GM18508 (cell line): Measurements from ENCODE around the gene CREBRF.
"Not testable (repeated sequence)": the region's sequence is repeated elsewhere in the genome, so short reads cannot be mapped to it uniquely, and the experiment has no call there.

Experiments
- ATAC-seq: cut with Tn5 transposase; IDR thresholded peaks from one replicate; pipeline ENCODE4 v1.9.1; 2021; ENCODE audit warnings: moderate number of reproducible peaks; ENCODE audit not compliant: insufficient read depth, unreplicated experiment

Gene CREBRF

DNA sequence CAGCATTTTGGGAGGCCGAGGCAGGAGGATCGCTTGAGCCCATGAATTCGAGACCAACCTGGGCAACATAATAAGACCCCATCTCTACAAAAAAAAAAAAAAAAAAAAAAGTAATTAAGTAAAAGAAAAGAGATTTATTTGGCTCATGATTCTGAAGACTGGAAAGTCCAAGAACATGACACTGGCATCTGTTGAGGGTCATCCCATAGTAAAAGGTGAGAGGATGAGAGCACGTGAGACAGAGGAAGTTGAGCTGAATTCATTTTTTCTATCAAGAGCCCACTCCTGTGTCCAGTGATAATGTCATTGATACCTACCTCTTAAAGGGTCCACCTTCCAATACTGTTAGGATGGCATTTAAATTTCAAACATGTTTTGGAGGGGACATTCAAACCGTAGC lies 19.8 kb downstream of the CREBRF start:
- no peak for ATAC-seq

DNA sequence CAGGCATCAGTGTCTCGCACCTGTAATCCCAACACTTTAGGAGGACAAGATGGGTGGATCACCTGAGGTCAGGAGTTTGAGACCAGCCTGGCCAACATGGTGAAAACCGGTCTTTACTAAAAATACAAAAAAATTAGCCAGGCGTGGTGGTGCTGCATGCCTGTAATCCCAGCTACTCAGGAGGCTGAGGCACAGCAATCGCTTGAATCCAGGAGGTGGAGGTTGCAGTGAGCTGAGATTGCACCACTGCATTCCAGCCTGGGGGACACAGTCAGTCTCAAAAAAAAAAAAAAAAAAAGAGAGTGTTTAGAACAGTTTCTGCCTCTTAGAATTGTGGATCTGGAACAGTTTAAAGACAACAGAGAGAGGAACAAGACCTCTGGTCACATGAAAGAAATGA lies 20.3 kb downstream of the CREBRF start:
- not testable (repeated sequence) for ATAC-seq

DNA sequence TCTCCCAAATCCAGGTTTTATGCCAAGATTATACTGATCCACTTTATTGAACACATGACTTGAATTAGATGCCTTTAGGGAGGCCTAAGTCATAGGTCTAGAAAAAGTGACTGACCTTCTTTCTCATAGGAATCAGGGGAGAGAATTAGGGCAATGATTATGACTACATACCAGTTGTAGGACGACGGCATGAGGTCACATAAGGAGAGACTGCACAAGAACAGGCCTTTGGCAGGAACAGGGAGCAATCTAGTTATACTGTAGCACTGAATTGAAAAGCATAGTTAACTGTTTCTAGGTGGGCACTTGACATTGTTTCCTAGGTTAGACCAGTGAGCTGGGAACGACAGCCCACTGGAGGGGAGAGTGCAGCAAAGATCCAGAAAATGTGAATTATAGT lies 22.7 kb downstream of the CREBRF start:
- no peak for ATAC-seq

DNA sequence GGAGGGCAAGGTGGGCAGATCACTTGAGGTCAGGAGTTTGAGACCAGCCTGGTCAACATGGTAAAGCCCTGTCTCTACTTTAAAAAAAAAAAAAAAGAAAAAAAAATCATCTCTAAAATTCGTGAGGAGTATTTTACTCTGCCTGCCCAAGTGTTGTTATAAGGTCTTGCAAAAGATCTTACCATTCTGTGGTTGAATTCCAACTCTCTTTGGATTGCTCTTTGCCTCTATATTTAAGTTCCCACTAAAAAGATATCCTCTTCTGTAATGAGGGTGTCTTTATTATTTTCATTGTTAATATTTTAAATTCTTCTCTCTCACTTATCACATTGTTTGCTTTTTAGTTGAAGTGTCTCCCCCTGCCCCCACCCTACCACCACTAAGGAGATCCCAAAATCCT lies 33.4 kb downstream of the CREBRF start:
- ATAC-seq: no peak

DNA sequence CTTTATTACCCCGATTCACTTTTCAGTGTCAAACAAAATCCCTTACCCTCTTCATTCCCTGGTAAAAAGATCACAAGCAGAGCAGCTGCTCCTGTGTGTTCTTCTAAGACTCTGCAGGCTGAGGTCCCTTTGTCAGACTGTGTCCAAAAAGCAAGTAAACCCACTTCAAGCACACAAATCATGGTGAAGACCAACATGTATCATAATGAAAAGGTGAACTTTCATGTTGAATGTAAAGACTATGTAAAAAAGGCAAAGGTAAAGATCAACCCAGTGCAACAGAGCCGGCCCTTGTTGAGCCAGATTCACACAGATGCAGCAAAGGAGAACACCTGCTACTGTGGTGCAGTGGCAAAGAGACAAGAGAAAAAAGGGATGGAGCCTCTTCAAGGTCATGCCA lies 34.5 kb downstream of the CREBRF start:
- no peak for ATAC-seq

DNA sequence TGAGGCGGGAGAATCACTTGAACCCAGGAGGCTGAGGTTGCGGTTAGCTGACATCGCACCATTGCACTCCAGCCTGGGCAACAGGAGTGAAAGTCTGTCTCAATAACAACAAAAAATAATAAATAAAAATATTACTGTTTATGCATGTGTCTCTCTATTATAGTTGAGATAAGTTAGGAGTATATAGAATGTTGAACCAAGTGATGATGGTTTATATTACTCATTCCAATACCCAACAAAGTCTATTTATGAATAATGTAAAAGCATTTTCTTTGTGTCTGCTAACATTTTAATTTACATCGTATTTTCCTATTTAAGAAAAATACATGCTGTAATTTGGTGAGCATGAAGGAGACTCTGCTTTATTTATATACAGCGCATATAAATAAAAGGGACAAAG lies 35.8 kb downstream of the CREBRF start:
- ATAC-seq: no peak

DNA sequence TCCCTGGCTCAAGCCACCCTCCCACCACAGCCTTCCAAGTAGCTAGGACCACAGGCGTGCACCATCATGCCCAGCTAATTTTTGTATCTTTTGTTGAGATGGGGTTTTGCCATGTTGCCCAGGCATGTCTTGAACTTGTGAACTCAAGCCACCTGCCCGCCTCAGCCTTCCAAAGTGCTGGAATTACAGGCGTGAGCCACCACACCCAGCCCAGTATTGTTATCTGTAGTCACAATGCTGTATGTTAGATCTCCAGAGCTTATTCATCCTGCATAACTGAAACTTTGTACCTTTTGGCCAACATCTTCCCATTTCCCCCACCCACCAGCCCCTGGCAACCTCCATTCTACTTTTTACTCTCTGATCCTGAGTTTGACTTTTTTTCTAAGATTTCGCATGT lies 37.5 kb downstream of the CREBRF start:
- no peak for ATAC-seq

DNA sequence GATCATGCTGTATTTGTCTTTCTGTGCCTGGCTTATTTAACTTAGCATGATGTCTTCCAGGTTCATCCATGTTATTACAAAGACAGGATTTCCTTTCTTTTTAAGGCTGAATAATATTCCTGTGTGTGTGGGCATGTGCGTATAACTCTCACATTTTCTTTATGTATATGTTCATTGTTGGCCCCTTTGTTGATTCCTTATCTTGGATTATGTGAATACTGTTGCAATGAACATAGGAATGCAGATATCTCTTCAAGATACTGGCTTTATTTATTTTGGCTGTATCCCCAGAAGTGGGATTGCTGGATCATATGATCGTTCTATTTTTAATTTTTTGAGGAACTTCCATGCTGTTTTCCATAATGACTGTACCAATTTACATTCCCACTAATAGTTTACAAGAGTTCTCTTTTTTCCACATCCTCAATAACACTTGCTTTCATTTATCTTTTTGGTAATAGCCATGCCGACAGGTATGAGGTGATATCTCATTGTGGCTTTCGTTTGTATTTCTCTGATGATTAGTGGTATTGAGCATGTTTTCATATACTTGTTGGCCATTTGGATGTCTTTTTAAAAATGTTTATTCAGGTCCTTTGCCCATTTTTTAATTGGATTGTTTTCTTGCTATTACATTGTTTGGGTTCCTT lies 38.0 kb downstream of the CREBRF start:
- ATAC-seq: no peak

DNA sequence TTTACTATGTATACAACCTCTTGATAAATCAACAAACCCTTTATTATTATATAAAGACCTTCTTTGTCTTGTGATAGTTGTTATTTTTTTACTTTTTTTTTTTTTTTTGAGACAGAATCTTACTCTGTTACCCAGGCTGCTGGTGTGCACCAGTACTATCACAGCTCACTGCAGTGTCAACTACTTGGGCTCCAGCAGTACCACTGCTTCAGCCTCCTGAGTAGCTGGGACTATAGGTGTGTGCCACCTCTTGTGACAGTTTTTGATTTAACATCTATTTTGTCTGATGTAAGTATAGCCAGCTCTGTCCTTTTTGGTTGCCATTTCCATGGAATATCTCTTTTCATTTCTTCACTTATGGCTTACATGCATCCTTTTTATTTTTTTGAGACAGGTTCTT lies 42.6 kb downstream of the CREBRF start:
- ATAC-seq: no peak

DNA sequence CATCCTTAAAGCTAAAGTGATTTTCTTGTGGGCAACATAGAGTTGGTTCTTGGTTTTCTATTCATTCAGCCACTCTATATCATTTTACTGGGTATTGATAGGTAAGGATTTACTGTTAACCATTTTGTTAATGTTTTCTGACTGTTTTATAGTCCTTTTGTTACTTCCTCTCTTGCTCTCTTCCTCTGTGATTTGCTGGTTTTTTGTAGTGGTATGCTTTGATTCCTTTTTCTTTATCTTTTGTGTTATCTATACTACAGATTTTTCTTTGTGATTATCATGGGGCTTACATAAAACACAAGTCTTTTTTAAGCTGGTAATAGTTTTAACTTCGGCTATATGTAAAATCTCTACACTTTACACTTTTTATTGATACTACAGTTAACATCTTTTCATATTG lies 43.3 kb downstream of the CREBRF start:
- ATAC-seq: no peak

DNA sequence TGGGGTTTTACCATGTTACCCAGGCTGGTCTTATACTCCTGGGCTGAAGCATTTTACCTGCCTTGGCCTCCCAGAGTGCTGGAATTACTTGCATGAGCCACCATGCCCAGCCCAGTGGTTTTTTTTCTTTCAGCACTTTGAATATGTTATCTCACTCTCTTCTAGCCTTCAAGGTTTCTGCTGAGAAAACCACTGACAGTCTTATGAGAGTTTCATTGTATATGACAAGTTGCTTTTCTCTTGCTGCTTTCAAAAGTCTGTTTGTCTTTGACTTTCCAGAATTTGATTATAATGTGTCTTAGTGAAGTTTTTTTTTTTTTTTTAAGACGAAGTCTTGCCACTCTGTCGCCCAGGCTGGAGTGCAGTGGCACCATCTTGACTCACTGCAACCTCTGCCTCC lies 45.1 kb downstream of the CREBRF start:
- ATAC-seq: no peak

DNA sequence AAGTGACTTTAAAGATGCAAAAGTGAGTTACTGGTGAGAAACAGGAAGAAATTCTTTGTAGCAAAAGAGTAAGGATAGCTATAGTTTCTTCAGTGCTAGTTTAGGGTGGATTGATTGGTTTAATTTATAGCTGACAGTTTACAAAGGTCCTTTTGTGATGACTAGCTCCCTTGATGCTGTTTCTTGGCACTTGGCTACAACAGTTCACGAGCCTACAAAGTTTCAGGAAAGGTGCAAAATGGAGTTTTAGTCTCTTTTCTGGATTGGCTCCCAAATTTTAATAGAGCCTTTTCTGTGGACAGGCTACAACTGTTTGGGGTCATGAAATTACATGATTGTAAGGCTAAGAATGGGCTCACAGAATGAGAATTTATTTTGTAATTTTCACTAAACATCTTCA lies 47.3 kb downstream of the CREBRF start:
- no peak for ATAC-seq

DNA sequence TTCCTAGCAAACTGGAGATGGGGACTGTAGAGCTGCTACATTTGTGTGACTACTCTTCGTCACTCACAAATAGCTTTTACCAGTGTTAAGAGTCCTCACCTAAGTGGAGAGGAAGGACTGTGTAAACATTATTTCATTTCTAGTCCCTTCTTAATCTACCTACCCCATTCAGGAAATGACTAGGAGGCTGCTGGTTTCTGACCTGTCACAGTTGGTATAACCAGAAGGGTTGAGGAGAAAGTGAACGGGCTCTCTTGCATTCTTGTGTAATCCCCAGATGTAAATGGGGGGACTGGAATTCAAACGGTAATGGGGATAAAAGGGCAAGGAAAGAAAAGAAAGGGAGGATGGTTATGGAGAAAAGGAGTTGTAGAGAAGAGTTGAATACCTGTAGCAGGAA lies 52.8 kb downstream of the CREBRF start:
- ATAC-seq: no peak

DNA sequence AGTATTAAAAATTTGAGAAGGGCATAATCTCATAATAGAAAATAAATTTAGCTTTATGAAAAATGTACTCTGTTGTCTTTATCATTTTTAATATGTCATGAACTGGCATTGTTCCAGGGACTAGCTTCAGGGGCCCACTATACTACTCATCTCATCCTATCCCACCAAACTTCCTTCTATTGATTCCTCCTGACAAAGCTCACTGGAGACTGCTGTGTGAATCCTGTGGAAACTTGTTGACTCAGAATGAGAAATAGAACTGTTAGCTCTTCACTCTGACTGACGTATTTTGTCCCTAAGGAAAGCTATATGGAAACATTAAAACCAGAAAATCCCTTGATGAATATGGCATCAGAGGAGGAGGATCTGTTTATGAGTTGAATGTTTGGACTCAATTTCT lies 58.4 kb downstream of the CREBRF start:
- no peak for ATAC-seq

DNA sequence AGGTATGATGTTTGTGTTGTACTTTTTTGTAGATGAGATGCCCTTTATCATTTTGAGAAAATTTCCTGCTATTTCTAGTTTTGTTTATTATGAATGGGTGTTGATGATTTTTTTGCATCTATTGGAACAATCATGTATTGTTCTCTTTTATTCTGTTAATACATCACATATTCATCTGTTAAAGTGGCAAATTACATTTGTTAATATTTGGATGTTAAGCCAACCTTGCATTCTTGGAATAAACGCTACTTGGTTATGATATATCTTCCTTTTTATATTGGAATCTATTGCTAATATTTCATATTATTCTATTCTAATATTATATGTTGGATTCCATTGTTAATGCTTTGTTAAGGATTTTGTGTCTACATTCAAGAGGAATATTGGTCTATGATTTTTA lies 63.6 kb downstream of the CREBRF start:
- ATAC-seq: no peak

DNA sequence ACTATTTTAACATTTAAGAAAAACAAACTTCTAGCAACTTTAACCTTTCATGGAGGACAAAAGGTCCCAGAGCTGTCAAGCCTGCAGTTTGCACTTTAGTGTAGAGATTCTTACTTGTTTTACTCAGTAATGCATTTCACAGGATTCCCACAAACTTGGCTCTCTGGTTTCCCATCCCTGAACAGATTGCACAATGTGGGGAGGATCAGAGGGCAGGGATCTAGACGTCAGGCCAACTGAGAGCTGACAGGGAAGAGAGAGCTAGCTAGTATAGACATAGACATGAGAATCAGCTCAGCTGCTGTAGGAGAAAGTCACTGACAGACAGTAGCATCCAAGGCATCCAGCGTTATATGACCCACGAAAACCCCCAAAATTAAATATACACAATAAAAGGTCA lies 67.3 kb downstream of the CREBRF start:
- ATAC-seq: no peak

DNA sequence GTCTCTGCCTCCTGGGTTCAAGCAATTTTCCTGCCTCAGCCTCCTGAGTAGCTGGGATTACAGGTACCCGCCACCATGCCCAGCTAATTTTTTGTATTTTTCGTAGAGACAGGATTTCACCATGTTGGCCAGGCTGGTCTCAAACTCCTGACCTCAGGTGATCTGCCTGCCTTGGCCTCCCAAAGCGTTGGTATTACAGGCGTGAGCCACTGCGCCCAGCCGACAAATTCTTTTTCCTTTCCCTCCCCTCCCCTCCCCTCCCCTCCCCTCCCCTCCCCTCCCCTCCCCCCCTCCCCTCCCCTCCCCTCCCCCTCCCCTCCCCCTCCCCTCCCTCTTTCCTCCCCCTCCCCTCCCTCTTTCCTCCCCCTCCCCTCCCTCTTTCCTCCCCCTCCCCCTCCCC lies 76.0 kb downstream of the CREBRF start:
- not testable (repeated sequence) for ATAC-seq

DNA sequence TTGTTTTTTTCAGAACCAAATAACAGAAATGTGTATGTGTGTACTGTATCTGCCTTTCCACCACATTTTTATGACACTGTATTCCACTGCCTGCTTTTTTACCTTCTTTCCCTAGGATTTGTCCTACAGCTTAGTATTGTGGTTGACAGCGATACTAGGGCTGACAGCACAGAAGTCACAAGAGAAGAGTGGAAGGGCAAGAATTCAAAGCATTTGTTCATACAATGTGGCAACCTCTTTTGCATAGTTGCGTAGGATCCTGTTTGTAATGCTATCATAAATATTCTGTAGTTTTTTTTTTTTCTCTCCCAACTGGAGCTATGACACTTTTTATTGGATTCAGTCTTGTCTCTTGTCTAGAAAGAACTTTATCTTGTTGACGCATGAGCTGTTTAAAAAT lies 82.6 kb downstream of the CREBRF start:
- no peak for ATAC-seq

DNA sequence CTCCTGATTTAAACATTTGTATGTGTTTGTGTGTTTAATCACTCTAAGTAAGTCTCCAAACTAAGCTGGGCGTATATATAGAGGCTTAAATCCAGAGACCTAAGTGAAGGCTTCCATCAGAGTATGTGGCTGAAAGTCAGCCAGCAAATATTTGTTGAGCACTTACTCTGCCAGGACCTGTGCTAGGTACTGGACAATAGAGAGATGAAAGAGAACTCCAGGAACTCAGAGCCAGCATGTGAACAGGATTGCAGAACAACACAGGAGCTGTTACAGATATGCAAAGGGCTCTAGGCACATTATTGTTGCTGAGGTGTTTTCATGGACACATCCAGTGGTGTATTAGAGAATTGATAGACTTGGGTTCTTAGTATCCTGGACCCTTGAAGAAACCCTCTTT lies 83.5 kb downstream of the CREBRF start:
- no peak for ATAC-seq

DNA sequence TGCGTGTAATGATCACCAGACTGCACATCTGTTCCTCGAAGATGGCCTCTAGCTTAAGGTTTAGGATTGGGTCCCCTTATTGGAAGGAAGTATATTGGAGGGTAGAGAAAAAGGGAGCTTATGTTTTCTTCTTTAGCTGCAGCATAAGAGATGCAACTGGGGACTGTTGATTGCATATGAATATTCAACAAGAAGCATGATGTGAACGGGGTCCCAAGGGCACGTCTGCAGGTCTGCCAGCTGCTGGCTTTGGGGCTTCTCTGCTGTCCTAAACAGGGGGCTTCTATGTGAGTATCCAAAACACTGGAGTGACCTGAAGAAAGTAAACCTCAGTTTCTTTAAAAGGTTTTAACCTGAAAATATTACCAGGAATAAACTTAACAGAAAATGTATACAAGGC lies 84.6 kb downstream of the CREBRF start:
- ATAC-seq: no peak

DNA sequence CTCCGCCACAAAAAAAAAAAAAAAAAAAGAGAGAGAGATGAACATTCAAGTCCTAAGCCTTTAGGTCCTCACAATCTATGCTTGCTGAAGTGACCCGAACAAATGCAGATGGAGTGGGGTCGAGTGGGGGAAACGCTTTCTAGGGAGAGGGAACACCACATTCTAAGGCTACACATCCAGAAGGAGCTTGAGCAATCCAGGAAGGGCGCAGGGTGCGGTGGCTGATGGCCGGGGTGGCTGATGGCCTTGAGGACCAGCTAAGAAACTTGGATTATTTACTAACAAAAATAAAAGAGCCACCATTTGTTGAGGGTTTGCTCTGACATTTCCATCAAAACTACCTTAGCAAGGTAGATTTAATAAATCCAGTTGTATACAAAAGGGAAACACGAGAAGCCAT lies 87.4 kb downstream of the CREBRF start:
- ATAC-seq: no peak

DNA sequence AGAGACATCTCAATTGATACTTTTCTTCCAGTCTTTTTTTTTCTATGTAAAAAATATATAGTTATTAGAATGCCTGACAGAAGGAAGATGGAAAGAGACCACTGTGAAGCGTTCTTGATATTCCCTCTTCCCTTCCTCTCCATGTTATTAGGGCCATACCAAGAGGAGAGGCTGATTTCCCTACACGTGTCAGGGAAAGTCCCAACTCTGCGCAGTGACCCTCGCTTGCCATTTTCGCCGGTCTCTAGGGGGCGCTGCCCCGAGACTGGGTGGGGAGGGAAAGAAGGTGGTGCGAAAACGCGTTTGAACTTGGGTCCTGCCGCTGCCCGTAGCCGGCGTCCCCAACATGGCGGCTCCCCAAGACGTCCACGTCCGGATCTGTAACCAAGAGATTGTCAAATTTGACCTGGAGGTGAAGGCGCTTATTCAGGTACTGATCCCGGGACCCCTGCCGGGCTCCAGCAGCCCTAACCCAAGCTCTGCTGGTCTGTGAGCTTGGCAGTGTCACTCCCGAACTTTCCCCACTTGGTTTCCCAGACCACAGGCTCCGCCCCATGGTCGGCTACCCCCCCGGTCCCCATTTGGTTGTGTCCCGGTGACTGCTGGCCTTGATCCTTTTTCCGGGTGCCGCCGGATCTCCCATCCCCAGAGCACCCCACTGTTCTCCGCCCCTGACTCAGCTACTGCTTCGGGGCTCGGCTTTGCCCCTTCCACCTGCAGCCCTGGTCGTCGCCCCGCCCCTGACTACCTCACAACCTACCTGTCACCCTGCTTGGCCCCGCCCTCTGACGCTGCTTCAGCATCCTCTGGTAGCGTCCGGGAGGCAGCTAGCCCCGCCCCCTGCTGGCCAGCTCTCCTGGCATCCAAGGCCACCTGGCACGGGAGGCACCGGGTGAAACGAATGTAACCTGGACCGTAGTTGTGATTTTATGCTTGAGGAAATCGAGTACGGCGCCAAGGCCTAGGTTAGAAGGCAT lies 88.3 kb downstream of the CREBRF start, which contains the start of gene BNIP1:
Gene BNIP1, plus strand, starts transcription at position 332 of the 977 bp plus-strand sequence. Its CDS starts 15 bp downstream, at position 347.
- ATAC-seq: peak; percentile 73
